Thyroid gland (tissue), 4 donors: ENCODE data around the gene NAALADL2.

Experiments used
- CTCF ChIP-seq, 6 experiments: fragments of 200-600 bp in 3 of 6; fragments of 450-650 bp in 3 of 6; sonication (generic) in 3 of 6; IDR thresholded peaks; one replicate each; pipeline ENCODE4 v1.5.1; 2016 to 2019; ENCODE audit warnings: antibody characterized with exemption in 6 of 6, mild to moderate bottlenecking in 2 of 6, inconsistent platforms in 1 of 6, moderate library complexity in 1 of 6
- POLR2A ChIP-seq, 2 donors: fragments of 450-650 bp; IDR thresholded peaks; one replicate each; pipeline ENCODE4 v1.6.1; 2017; ENCODE audit warnings: antibody characterized with exemption in 2 of 2, mild to moderate bottlenecking in 2 of 2, moderate library complexity in 1 of 2

GRCh38 chr3:175417426-175417825 is 558.3 kb downstream of the NAALADL2 start:
- no peak for TF ChIP-seq CTCF (IDR thresholded peaks at IDR 0.05)
- TF ChIP-seq POLR2A (IDR thresholded peaks at IDR 0.05): no peak
